ENCODE measurements around the gene TXNIP. TPM values are rescaled to one million over a fixed set of nuclear protein-coding genes. Genes with fewer than 3 reads are reported as not detected.

Gene TXNIP
- total RNA-seq, 1 donor from 2014 or later: 9.0 TPM

DNA sequence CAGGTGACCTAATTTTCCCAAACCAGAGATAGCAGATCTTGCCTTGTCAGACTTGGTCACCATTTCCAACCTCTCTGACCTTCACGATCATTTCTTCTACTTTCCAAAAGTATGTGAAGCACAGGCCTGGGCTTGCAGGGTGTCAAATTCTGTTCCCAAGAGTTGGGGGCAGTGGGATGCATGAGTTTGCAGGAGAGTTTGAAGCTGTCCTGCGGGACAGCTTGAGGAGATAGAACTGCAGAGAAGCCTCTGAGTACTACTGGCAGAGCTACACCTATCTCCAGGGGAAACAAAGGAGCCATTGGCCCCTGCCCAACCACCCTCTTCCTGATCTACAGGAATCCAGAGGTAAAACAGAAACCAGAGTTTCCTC lies 11.3 kb downstream of the TXNIP start:
- Histone ChIP-seq H3K27me3 (ENCODE audit: control insufficient read depth, insufficient read depth, low read length) (no peaks in the 10 kb centered on the region), H3K36me3 (ENCODE audit: control insufficient read depth, insufficient read depth, low read length) (no peaks in the 10 kb centered on the region), H3K4me3 (ENCODE audit: low read depth, low read length) (no peak overlapping the region)
- DNase-seq (ENCODE audit: low read depth): peak; percentile 54
- FAIRE-seq: no peak
- TF ChIP-seq, protein P1, sequence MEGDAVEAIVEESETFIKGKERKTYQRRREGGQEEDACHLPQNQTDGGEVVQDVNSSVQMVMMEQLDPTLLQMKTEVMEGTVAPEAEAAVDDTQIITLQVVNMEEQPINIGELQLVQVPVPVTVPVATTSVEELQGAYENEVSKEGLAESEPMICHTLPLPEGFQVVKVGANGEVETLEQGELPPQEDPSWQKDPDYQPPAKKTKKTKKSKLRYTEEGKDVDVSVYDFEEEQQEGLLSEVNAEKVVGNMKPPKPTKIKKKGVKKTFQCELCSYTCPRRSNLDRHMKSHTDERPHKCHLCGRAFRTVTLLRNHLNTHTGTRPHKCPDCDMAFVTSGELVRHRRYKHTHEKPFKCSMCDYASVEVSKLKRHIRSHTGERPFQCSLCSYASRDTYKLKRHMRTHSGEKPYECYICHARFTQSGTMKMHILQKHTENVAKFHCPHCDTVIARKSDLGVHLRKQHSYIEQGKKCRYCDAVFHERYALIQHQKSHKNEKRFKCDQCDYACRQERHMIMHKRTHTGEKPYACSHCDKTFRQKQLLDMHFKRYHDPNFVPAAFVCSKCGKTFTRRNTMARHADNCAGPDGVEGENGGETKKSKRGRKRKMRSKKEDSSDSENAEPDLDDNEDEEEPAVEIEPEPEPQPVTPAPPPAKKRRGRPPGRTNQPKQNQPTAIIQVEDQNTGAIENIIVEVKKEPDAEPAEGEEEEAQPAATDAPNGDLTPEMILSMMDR (IDR thresholded peaks at IDR 0.05; ENCODE audit: insufficient read depth, low read length, severe bottlenecking): no peak

DNA sequence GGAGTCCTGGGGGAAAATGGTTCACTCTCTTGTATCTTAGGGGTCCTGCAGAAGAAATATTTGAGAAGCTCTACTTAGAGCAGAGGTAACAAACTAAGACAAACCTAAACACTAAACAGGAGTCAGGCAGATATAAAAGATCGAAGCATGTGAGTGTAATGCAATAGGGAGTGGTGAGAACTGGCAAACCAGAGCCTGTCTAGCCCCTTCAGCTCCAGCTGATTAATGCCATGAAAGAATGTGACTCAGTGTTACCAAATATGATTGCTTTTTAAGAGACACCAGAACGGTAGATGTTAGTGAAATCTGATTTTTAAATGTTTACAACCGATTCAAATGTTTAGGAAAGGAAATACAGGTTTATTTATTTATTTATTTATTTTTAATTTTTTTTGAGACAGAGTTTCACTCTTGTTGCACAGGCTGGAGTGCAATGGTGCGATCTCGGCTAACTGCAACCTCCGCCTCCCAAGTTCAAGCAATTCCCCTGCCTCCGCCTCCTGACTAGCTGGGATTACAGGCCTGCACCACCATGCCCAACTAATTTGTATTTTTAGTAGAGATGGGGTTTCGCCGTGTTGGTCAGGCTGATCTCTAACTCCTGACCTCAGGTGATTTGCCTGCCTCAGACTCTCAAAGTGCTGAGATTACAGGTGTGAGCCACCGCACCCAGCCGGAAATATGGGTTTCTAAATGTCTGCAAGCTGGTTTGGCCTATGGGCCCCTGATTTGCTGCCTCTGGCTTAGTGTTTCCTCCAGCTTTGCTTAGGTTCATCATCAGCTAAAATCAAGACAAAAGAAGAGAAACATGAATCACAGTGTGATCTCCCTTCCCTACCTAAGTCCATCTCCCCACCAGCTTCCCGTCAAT lies 12.2 kb downstream of the TXNIP start:
- no peak for FAIRE-seq
- Histone ChIP-seq H3K27me3 (ENCODE audit: control insufficient read depth, insufficient read depth, low read length) (no peaks in the 10 kb centered on the region), H3K4me3 (ENCODE audit: low read depth, low read length) (no peak overlapping the region), H3K36me3 (ENCODE audit: control insufficient read depth, insufficient read depth, low read length) (no peaks in the 10 kb centered on the region)
- TF ChIP-seq, protein P1 (IDR thresholded peaks at IDR 0.05; ENCODE audit: insufficient read depth, low read length, severe bottlenecking): no peak
- DNase-seq (ENCODE audit: low read depth): peak; percentile 58

DNA sequence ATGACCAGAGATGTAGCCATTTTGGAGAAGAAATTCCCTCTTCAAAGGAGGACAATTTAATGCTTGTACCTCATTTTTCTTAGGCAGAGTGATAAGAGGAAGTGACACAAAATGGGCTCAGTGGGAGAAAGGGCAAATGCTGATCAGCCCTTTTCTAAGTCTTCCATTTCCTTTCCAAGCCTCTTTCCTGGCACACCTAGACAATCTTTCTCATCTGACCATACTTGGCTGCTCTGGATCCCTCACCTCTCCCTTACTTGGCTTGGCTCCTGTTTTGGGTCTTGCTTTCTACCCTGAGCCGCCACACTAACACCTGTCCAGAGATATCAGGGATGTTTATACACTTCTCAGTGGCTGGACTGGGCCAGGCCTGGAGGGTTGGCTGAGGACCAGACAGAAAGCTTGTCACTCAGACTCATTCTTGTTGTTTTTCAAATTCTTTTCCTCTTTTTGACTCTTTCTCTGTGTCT lies 13.1 kb downstream of the TXNIP start:
- H3K4me3 ChIP-seq (ENCODE audit: low read depth, low read length): no peak overlapping the region
- TF ChIP-seq, protein P1 (IDR thresholded peaks at IDR 0.05; ENCODE audit: insufficient read depth, low read length, severe bottlenecking): no peak
- FAIRE-seq (no peak), DNase-seq (ENCODE audit: low read depth) (no peak)
- no peaks in the 10 kb centered on the region for H3K36me3 ChIP-seq (ENCODE audit: control insufficient read depth, insufficient read depth, low read length)
- no peaks in the 10 kb centered on the region for H3K27me3 ChIP-seq (ENCODE audit: control insufficient read depth, insufficient read depth, low read length)

DNA sequence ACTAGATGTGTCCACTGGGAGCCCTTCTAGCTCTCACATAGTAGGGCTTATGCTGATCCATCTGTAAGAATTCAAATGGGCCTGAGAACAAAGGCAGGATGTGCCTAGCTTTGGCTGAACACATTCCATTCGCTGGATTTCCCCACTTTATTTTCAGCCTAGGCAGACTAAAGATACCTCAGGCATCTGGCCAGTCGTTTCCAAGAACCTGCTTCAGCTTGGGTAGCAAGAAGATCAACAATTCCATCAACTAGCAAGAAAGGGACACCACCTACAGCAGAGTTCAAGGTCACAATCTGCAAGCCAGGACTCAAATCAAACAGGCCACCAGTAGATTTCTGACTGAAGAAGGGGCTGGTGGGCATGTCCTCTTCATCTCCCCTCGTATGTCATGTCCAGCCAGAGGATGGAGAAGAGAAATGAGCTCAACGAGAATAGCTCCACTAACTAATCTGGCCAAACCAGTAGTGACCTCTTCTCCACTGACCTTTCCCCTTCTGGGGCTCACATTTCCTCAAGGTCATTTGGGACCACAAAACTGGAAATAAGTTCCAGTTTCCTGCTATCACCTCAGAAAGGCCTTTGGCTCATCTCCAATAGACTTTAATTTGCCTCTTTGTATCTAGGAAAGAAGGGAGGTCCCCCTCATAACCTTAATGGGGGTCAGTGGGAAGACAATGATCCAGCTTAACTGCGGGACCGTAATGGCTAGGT lies 14.2 kb downstream of the TXNIP start:
- no peaks in the 10 kb centered on the region for H3K27me3 ChIP-seq (ENCODE audit: control insufficient read depth, insufficient read depth, low read length)
- TF ChIP-seq, protein P1 (IDR thresholded peaks at IDR 0.05; ENCODE audit: insufficient read depth, low read length, severe bottlenecking): no peak
- H3K4me3 ChIP-seq (ENCODE audit: low read depth, low read length): no peak overlapping the region
- DNase-seq (ENCODE audit: low read depth): no peak
- no peaks in the 10 kb centered on the region for H3K36me3 ChIP-seq (ENCODE audit: control insufficient read depth, insufficient read depth, low read length)
- no peak for FAIRE-seq

DNA sequence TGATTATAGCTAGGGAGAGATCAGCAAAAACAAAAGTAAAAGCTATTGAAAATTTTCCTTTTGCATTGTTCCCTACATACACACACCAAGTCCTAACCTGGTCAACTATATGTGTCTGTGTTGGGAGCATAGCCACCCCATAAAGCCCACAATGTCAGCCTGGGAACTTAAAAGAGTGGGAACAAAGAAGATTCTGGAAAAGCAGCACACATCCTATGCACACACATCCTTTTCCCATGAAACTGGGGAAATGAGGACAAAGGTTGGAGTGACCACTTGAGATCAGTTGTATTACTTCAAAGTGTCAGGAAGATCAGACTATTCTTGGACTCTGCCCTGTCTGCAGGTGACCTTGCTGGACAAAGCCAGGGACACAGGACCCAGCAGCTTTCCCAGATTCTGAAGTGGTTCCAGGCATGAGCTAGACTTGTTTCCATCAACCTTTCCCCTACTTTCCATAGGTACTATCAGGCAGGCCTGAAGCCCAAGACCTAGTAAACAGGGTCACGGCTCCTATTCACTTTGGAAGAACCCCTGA lies 15.9 kb downstream of the TXNIP start:
- H3K4me3 ChIP-seq (ENCODE audit: low read depth, low read length): no peak overlapping the region
- FAIRE-seq: no peak
- TF ChIP-seq, protein P1 (IDR thresholded peaks at IDR 0.05; ENCODE audit: insufficient read depth, low read length, severe bottlenecking): no peak

More for the DNA sequence above, 15.9 kb downstream of the TXNIP start:
- no peaks in the 10 kb centered on the region for H3K36me3 ChIP-seq (ENCODE audit: control insufficient read depth, insufficient read depth, low read length)
- DNase-seq (ENCODE audit: low read depth): no peak
- no peaks in the 10 kb centered on the region for H3K27me3 ChIP-seq (ENCODE audit: control insufficient read depth, insufficient read depth, low read length)

Data from bronchial epithelial cell (primary cell).